AG09309 (cell line): ENCODE results near the gene VANGL1.

ENCODE experiments used
- DNase-seq: peaks from one replicate; pipeline ENCODE4 v3.0.0-alpha.2; 2010; ENCODE audit warnings: low read depth
- H3K4me3 ChIP-seq: 2 replicates; pipeline ENCODE4 v1.5.1; 2011; ENCODE audit warnings: mild to moderate bottlenecking, low read depth, low read length, moderate library complexity; ENCODE audit not compliant: control insufficient read depth
- TF ChIP-seq, protein P1 (sequence below): IDR thresholded peaks from 2 replicates; pipeline ENCODE4 v1.5.1; 2011; ENCODE audit warnings: mild to moderate bottlenecking, low read depth, low read length, inconsistent platforms; ENCODE audit not compliant: insufficient read depth, control insufficient read depth; ENCODE audit errors: missing control alignments

The VANGL1 gene

DNA sequence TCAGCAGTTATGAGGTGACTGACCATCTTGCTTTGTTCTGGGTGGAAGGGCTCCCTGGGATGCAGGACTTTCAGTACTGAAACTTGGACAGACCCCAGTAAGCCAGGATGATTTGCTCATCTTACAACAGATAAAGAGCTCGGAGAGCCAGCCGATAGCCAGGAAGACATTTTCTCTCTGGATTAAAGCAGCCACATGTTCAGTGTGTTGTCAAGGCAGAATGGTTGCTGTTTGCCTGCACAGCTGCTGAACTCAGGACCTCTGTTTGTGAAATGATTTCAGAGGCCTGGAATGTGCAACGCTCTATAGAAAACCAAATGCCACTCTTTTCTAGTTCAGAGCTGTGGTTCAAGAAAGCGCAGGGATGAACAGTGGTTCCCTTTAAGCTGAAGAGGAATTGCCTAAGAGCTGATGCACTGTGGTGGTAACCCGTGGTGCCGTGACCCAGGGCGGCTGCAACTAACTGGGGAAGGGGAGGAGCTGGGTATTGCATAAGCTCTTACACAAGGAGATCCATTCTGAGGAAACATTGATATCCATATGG is 86.0 kb downstream of the VANGL1 start:
- TF ChIP-seq, protein P1, sequence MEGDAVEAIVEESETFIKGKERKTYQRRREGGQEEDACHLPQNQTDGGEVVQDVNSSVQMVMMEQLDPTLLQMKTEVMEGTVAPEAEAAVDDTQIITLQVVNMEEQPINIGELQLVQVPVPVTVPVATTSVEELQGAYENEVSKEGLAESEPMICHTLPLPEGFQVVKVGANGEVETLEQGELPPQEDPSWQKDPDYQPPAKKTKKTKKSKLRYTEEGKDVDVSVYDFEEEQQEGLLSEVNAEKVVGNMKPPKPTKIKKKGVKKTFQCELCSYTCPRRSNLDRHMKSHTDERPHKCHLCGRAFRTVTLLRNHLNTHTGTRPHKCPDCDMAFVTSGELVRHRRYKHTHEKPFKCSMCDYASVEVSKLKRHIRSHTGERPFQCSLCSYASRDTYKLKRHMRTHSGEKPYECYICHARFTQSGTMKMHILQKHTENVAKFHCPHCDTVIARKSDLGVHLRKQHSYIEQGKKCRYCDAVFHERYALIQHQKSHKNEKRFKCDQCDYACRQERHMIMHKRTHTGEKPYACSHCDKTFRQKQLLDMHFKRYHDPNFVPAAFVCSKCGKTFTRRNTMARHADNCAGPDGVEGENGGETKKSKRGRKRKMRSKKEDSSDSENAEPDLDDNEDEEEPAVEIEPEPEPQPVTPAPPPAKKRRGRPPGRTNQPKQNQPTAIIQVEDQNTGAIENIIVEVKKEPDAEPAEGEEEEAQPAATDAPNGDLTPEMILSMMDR: no peak
- peak; percentile 74 for DNase-seq
- H3K4me3 ChIP-seq: no peak overlapping the region

DNA sequence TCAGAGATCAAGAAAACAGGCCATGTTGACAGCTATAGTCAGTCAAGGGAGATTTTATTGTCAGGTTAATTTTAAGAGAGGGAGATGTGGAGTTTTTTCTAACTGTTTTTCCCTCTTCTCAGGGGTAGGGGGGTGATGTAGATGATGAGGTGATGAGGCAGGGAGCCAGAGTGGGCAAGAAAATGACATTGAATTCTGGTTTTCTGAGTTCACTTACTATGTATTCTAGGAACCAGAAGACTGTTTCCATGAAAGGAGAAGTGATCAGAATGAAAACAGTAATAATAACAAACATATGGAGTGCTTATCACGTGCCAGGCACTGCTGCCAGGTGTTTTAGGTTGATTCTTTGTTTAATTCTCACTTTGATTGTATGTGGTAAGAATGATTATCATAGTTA is 86.6 kb downstream of the VANGL1 start:
- no peak overlapping the region for H3K4me3 ChIP-seq
- TF ChIP-seq, protein P1: no peak
- DNase-seq: no peak

DNA sequence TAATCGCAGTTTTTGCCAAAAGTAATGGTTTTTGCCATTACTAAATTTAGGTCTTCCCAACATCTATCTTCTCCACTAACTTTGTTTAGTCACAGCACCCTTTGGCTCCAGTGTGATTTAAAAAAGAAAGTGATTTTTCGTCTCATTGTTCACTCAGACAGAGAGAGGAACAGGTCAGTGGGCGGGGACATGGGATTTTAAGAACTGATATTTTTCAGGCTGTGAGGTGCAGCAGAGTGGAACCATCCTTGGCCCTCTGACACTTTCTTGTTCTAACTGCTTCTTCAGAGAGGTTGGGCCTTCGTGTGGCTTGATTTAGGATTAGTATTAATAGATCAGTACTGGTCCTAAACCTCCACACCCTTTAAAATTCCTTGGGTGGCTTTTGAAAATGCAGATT is 88.0 kb downstream of the VANGL1 start:
- DNase-seq: no peak
- no peak overlapping the region for H3K4me3 ChIP-seq
- TF ChIP-seq, protein P1: no peak

DNA sequence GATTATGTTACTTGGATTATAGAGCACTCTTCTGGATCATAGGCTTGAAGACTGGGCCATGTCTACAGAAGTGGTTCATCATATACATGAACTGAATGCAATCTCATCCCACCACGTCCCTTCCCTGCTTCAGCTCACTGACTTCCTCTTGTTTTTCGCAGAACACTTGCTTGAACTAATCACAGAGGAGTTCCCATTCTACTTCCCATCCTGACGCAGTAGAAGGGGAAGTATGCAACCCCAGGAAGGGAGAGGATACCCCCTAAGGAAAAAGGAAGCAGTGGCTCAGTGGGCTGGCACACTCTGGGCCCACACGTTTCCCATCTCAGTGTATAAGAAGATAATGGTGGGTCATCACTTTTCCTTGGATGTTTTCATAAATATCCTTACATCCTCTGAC is 90.5 kb downstream of the VANGL1 start:
- no peak overlapping the region for H3K4me3 ChIP-seq
- no peak for DNase-seq
- TF ChIP-seq, protein P1: no peak

DNA sequence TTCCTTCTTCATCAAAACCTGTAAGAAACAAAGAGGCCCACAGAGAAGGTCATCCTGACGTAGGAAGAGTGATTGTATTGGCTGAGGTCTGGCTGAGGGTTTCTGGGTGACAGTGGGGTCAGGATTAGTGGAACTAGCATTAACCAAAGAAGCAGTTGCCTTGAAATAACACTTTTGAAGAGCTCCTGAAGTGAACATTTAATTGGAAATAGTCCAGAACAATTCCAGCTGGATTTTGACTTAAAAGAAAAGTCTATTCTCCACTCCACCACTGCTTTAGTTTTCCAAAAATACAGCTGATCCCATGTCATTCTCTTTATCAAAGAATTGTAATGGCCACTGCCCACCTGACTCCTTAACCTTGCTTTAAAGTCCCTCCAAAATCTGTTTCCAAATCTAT is 99.0 kb downstream of the VANGL1 start:
- no peak overlapping the region for H3K4me3 ChIP-seq
- TF ChIP-seq, protein P1: no peak
- DNase-seq: no peak

DNA sequence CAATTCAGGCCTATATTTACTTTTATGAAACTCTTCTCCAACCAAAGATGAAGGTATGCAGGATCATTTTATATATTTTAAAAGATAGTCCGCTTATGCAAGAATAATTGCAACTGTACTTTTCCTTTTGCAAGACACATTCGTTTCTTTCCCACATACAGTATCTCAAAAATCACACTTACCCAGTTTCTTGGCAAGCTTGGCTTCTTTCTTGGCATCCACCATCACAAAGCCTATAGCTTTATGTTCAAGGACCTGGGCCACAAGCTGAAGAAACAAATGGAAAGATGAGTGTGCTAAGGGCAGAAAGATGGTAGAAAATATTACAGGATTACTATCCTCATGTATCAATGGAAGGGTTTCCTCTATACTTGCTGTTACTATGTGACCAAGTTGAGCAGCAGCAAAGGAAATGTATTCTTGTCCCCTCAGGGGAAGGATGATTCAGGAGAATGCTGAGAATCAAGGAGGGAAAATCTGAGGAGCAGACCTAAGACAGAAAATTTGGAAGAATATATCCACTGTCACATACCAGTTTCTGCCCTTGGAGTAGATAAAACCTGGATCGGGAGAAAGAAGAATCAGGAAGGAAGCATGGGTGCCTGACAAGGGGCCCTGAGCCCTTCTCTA is 103.0 kb downstream of the VANGL1 start:
- no peak overlapping the region for H3K4me3 ChIP-seq
- TF ChIP-seq, protein P1: no peak
- DNase-seq: no peak
